ENCODE data around the gene PCDHGA4. TPM values are rescaled to one million over a fixed set of nuclear protein-coding genes. Genes with fewer than 3 reads are reported as not detected.
"Not testable (repeated sequence)": the region's sequence is repeated elsewhere in the genome, so short reads cannot be mapped to it uniquely, and the experiment has no call there.

Gene PCDHGA4
- total RNA-seq, 1 experiment from 2014 or later, result 0.69 TPM

GRCh38 chr5:141384471-141385267 lies 29.8 kb downstream of the PCDHGA4 start:
- ATAC-seq, result no peak
- no TSS peak for BruUV-seq (replicated peaks)
- no peak overlapping the region for H3K4me3 ChIP-seq (ENCODE audit: low read depth in 2 of 2, low read length in 2 of 2)
- intact Hi-C loops (cut with micrococcal nuclease; ENCODE audit: unreplicated experiment), result no loop called here
- no peaks in the 10 kb centered on the region for H3K4me1 ChIP-seq (ENCODE audit: control insufficient read depth, insufficient read depth, low read length)
- no peaks in the 10 kb centered on the region for H3K9me3 ChIP-seq (ENCODE audit: control insufficient read depth, insufficient read depth, low read depth, low read length)
- H3K27me3 ChIP-seq (ENCODE audit: control insufficient read depth, insufficient read depth, low read length), result no peaks in the 10 kb centered on the region
- in situ Hi-C loops (cut with HindIII; ENCODE audit: low pct_unique_long_range_greater_than_20kb, low sequenced_read_pairs), result no loop called here
- DNase-seq (ENCODE audit: low read depth, low spot score), result no peak
- POLR2A ChIA-PET, result no interaction called here
- H3K36me3 ChIP-seq (ENCODE audit: control insufficient read depth, insufficient read depth, low read length), result no peaks in the 10 kb centered on the region
- TF ChIP-seq REST (IDR thresholded peaks at IDR 0.05; ENCODE audit: insufficient read depth in 1 of 2, low read depth in 2 of 2, low read length in 1 of 2) (no peak), TCF7L2 (IDR thresholded peaks at IDR 0.05; ENCODE audit: low read depth, low read length) (no peak), POLR2AphosphoS5 (IDR thresholded peaks at IDR 0.05; ENCODE audit: low read depth, low read length) (no peak), SIN3A (IDR thresholded peaks at IDR 0.05; ENCODE audit: borderline replicate concordance, insufficient read depth, low read depth, low read length) (no peak)
- TF ChIP-seq, protein P1, sequence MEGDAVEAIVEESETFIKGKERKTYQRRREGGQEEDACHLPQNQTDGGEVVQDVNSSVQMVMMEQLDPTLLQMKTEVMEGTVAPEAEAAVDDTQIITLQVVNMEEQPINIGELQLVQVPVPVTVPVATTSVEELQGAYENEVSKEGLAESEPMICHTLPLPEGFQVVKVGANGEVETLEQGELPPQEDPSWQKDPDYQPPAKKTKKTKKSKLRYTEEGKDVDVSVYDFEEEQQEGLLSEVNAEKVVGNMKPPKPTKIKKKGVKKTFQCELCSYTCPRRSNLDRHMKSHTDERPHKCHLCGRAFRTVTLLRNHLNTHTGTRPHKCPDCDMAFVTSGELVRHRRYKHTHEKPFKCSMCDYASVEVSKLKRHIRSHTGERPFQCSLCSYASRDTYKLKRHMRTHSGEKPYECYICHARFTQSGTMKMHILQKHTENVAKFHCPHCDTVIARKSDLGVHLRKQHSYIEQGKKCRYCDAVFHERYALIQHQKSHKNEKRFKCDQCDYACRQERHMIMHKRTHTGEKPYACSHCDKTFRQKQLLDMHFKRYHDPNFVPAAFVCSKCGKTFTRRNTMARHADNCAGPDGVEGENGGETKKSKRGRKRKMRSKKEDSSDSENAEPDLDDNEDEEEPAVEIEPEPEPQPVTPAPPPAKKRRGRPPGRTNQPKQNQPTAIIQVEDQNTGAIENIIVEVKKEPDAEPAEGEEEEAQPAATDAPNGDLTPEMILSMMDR (IDR thresholded peaks at IDR 0.05), result no peak
- no peak overlapping the region for H3K27ac ChIP-seq (ENCODE audit: low read length)
- CTCF ChIA-PET, result no interaction called here

GRCh38 chr5:141387557-141388311 lies 32.9 kb downstream of the PCDHGA4 start, which contains the start of gene PCDHGB4:
Gene PCDHGB4 (plus strand): TSS chr5:141387698. CDS start chr5:141387885, 187 bp downstream.
- in situ Hi-C loops (cut with HindIII; ENCODE audit: low pct_unique_long_range_greater_than_20kb, low sequenced_read_pairs), result not testable (repeated sequence)

More at GRCh38 chr5:141387557-141388311, 32.9 kb downstream of the PCDHGA4 start, which contains the start of gene PCDHGB4:
- H3K4me1 ChIP-seq (ENCODE audit: control insufficient read depth, insufficient read depth, low read length); intact Hi-C loops (cut with micrococcal nuclease; ENCODE audit: unreplicated experiment); H3K36me3 ChIP-seq (ENCODE audit: control insufficient read depth, insufficient read depth, low read length); DNase-seq (ENCODE audit: low read depth, low spot score); ATAC-seq; H3K9me3 ChIP-seq (ENCODE audit: control insufficient read depth, insufficient read depth, low read depth, low read length); H3K27ac ChIP-seq (ENCODE audit: low read length); H3K4me3 ChIP-seq (ENCODE audit: low read depth in 2 of 2, low read length in 2 of 2); H3K27me3 ChIP-seq (ENCODE audit: control insufficient read depth, insufficient read depth, low read length); BruUV-seq (replicated peaks); CTCF ChIA-PET; POLR2A ChIA-PET: not testable (repeated sequence)

Data from Panc1 (cell line).